Endothelial cell of umbilical vein (primary cell): ENCODE data around the gene KYAT1. TPM values are rescaled to one million over a fixed set of nuclear protein-coding genes. Genes with fewer than 3 reads are reported as not detected.

ENCODE experiments used
- BruUV-seq: library from RNA; stranded (reverse); fragments of 400-500 nt; replicated peaks from 2 replicates; lab custom pipeline; 2021; lab: Mats Ljungman, UMichigan
- CTCF ChIA-PET: fragments of 300-600, 350-600 bp; sonication (Branson Sonifier 250); formaldehyde crosslinking; loops from one replicate; lab custom pipeline; 2021; ENCODE audit warnings: antibody characterized with exemption, inconsistent platforms; lab: Charles Lee
- POLR2A ChIA-PET: fragments of 300-600, 350-600 bp; sonication (Branson Sonifier 250); formaldehyde crosslinking; loops from one replicate; lab custom pipeline; 2021; ENCODE audit warnings: antibody characterized with exemption, inconsistent platforms; lab: Charles Lee
- DNase-seq: peaks from one replicate; pipeline ENCODE4 v3.0.0-alpha.2; 2011; ENCODE audit warnings: low read depth, low spot score
- FAIRE-seq: peaks from 2 replicates; lab custom pipeline; 2011; peaks lifted over from hg19 to GRCh38; lab: Jason Lieb, UNC
- H2AFZ ChIP-seq: 2 replicates; pipeline ENCODE4 v1.6.0; 2012; ENCODE audit warnings: low read depth, low read length, control low read depth, inconsistent platforms
- H3K27ac ChIP-seq: 2 replicates; pipeline ENCODE4 v1.5.1; 2011; ENCODE audit warnings: low read depth, mild to moderate bottlenecking, control low read depth, low read length, moderate library complexity; ENCODE audit not compliant: insufficient read depth
- H3K27me3 ChIP-seq, 2 experiments: 2 replicates each; pipeline versions ENCODE4 v1.6.0 to v1.6.1; 2011; ENCODE audit warnings: low read length in 2 of 2, mixed read lengths in 1 of 2; ENCODE audit not compliant: control insufficient read depth in 2 of 2, insufficient read depth in 2 of 2
- H3K36me3 ChIP-seq, 2 experiments: 2 replicates in 1 of 2; 3 replicates in 1 of 2; pipeline ENCODE4 v1.5.1; 2011; ENCODE audit warnings: low read length in 2 of 2, mild to moderate bottlenecking in 1 of 2, moderate library complexity in 1 of 2; ENCODE audit not compliant: control insufficient read depth in 2 of 2, insufficient read depth in 2 of 2; ENCODE audit errors: extremely low read depth in 1 of 2
- H3K4me1 ChIP-seq: 3 replicates; pipeline ENCODE4 v1.5.1; 2011; ENCODE audit warnings: mild to moderate bottlenecking, low read length; ENCODE audit not compliant: control insufficient read depth, insufficient read depth; ENCODE audit errors: extremely low read depth
- H3K4me2 ChIP-seq: 2 replicates; pipeline ENCODE4 v1.6.1; 2011; ENCODE audit warnings: low read length, control low read depth, mixed read lengths; ENCODE audit not compliant: insufficient read depth
- H3K4me3 ChIP-seq, 3 experiments: fragments of 200-600 bp in 1 of 3; sonication (generic), shearing (Covaris generic) in 1 of 3; replicated peaks in 1 of 3; 2 replicates each; pipeline ENCODE4 v1.5.1; 2011 to 2016; ENCODE audit warnings: control low read depth in 3 of 3, low read length in 3 of 3, mild to moderate bottlenecking in 2 of 3, inconsistent platforms in 1 of 3, low read depth in 1 of 3, moderate library complexity in 1 of 3; ENCODE audit not compliant: insufficient read depth in 1 of 3
- H3K79me2 ChIP-seq: 2 replicates; pipeline ENCODE4 v1.6.0; 2012; ENCODE audit warnings: low read length, inconsistent platforms; ENCODE audit not compliant: control insufficient read depth, insufficient read depth
- H3K9ac ChIP-seq: replicated peaks from 2 replicates; pipeline ENCODE3; 2011; ENCODE audit warnings: low read length, control low read depth; ENCODE audit not compliant: insufficient read depth; ENCODE audit errors: extremely low read depth
- H3K9me1 ChIP-seq: replicated peaks from 3 replicates; pipeline ENCODE4 v1.6.0; 2011; ENCODE audit warnings: mild to moderate bottlenecking, low read length; ENCODE audit not compliant: control insufficient read depth, insufficient read depth; ENCODE audit errors: extremely low read depth
- H3K9me3 ChIP-seq: replicated peaks from 2 replicates; pipeline ENCODE4 v1.5.1; 2012; ENCODE audit warnings: low read length, inconsistent platforms; ENCODE audit not compliant: control insufficient read depth, insufficient read depth
- H4K20me1 ChIP-seq: replicated peaks from 2 replicates; pipeline ENCODE3; 2011; ENCODE audit warnings: mild to moderate bottlenecking, low read length; ENCODE audit not compliant: control insufficient read depth, insufficient read depth; ENCODE audit errors: extremely low read depth
- CTCF ChIP-seq, 2 donors: IDR thresholded peaks; 1 replicate in 1 of 2; 2 replicates in 1 of 2; pipeline ENCODE4 v1.5.1; 2011; ENCODE audit warnings: low read length in 2 of 2, mild to moderate bottlenecking in 2 of 2, moderate library complexity in 2 of 2, control low read depth in 1 of 2, inconsistent platforms in 1 of 2, low read depth in 1 of 2; ENCODE audit not compliant: insufficient read depth in 1 of 2; ENCODE audit errors: extremely low read depth in 1 of 2
- GATA2 ChIP-seq: IDR thresholded peaks from 2 replicates; pipeline ENCODE4 v1.7.0; 2011; ENCODE audit warnings: low read depth, mild to moderate bottlenecking, moderate library complexity, mixed read lengths, low read length; ENCODE audit not compliant: insufficient read length, insufficient read depth
- MAX ChIP-seq: IDR thresholded peaks from 2 replicates; pipeline ENCODE4 v1.6.1; 2011; ENCODE audit not compliant: insufficient read depth, insufficient read length
- MYC ChIP-seq: IDR thresholded peaks from one replicate; pipeline ENCODE4 v1.6.1; 2011; ENCODE audit warnings: mild to moderate bottlenecking, low read depth, low read length
- POLR2AphosphoS5 ChIP-seq: IDR thresholded peaks from 2 replicates; pipeline ENCODE4 v1.6.1; 2012; ENCODE audit warnings: low read depth, mild to moderate bottlenecking, control low read depth, low read length, moderate library complexity; ENCODE audit not compliant: insufficient read depth
- dilution Hi-C: fragments of 300-500 bp; cut with MboI; formaldehyde crosslinking; loops from one replicate; pipeline ENCODE4 v1.15.0; 2019; ENCODE audit warnings: low sequenced_read_pairs; ENCODE audit not compliant: extremely low pct_ligation_motif_present
- intact Hi-C: fragments of 100-400 bp; cut with micrococcal nuclease; formaldehyde crosslinking; loops from one replicate; pipeline ENCODE4 v1.10.0; 2022
- polyA plus RNA-seq, 4 experiments: library from polyadenylated mRNA; depleted of rRNA in 3 of 4; stranded (reverse) in 3 of 4; unstranded in 1 of 4; fragments of >200 nt; gene quantifications; 2 replicates each; pipeline versions ENCODE4 v1.2.1 to v1.2.3, GENCODE V29; 2011 to 2012; ENCODE audit warnings: missing spikeins in 1 of 4
- total RNA-seq: library from RNA; stranded (reverse); gene quantifications from 2 replicates; pipeline ENCODE4 v1.2.3, GENCODE V29; 2021

KYAT1 gene
- total and polyA plus RNA-seq, 2 donors (not counting 3 experiments of a cell fraction or from before 2014, with no cell fraction given) = 7.2 to 9.6 TPM

- intact Hi-C loops = no loop called here
- H2AFZ ChIP-seq = no peak overlapping the region
- no peaks in the 10 kb centered on the region for H3K9me3 ChIP-seq
- no peak for DNase-seq
- H3K79me2 ChIP-seq = peaks cover 21% of the 10 kb centered on the region
- no peak overlapping the region for H3K4me3 ChIP-seq
- TF ChIP-seq POLR2AphosphoS5 = no peak
- TF ChIP-seq GATA2 = no peak
- TF ChIP-seq CTCF (IDR thresholded peaks at IDR 0.05; ENCODE audit: extremely low read depth in 1 of 2, insufficient read depth in 1 of 2, low read depth in 1 of 2, low read length in 2 of 2) = no peak
- TF ChIP-seq MAX = no peak
- TF ChIP-seq MYC = no peak
- no peaks in the 10 kb centered on the region for H4K20me1 ChIP-seq
- dilution Hi-C loops = no loop called here
- H3K27me3 ChIP-seq = no peaks in the 10 kb centered on the region
- H3K4me2 ChIP-seq = no peak overlapping the region
- no peak for FAIRE-seq
- peaks cover 50% of the 10 kb centered on the region for H3K4me1 ChIP-seq
- no peak overlapping the region for H3K27ac ChIP-seq
- POLR2A ChIA-PET = no interaction called here
- peaks cover 15 to 23% of the 10 kb centered on the region in 2 experiments for H3K36me3 ChIP-seq
- H3K9ac ChIP-seq = no peak overlapping the region
- CTCF ChIA-PET = interaction anchor here (0.7 to 2.8 kb wide), 3 partner anchors 8 to 184 kb away, joined by 3 to 7 read pairs (median 3); no protein-coding TSS in a partner anchor
- no TSS peak for BruUV-seq
- no peaks in the 10 kb centered on the region for H3K9me1 ChIP-seq
These were observed 37.2 kb upstream of the KYAT1 start for GRCh38 chr9:128918921-128919320.
